ENCODE data around the gene JUND. TPM values are rescaled to one million over a fixed set of nuclear protein-coding genes. Genes with fewer than 3 reads are reported as not detected.

JUND gene
- total RNA-seq, 2 experiments from 2014 or later = 527 to 530 TPM

DNA sequence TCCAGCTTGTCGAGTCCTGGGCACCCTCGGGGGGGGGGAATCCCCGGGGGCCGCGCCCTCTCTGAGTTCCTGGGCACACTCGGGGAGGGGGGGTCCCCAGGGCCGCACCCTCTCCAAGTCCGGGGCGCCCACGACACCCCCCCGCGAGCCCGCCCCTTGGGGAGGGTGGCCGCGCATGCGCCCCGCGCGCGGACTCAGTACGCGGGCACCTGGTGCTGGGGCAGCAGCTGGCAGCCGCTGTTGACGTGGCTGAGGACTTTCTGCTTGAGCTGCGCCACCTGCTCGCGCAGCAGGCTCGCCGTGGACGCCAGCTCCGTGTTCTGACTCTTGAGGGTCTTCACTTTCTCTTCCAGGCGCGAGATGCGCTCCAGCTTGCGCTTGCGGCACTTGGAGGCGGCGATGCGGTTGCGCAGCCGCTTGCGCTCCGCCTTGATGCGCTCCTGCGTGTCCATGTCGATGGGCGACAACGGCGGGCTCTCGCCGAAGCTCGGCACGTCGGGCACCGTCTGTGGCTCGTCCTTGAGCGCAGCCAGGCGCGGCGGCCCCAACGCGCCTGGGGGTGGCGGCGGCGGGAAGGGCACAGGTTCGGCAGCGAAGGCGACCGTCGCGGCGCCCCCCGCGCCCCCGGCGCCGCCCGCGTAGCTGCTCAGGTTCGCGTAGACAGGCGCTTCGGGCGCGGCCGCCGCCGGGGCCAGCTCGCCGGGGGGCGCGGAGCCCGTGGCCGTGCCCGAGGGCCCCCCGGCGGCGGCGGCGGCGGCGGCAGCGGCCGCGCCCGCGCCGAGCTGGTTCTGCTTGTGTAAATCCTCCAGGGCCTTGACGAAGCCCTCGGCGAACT lies 958 bp downstream of the JUND start:
- no peaks in the 10 kb centered on the region for H3K27me3 Mint-ChIP-seq
- H3K4me1 Mint-ChIP-seq (ENCODE audit: low read depth) = peaks cover 37% of the 10 kb centered on the region
- H3K27ac Mint-ChIP-seq = peak overlapping the region; percentile 94
- CTCF ChIA-PET = interaction anchor here (0.7 to 6.2 kb wide), 24 partner anchors 9 to 183 kb away, joined by 3 to 330 read pairs (median 9); partner anchors contain the start of genes LSM4, MAST3, RAB3A and SSBP4
- H3K36me3 Mint-ChIP-seq (ENCODE audit: low read depth) = peaks cover 37% of the 10 kb centered on the region
- POLR2A ChIA-PET = interaction anchor here (0.9 to 9.0 kb wide), 29 partner anchors 9 to 415 kb away, joined by 3 to 592 read pairs (median 6); partner anchors contain the start of genes KXD1, LRRC25, LSM4 and PGPEP1
- TF ChIP-seq, protein P1, sequence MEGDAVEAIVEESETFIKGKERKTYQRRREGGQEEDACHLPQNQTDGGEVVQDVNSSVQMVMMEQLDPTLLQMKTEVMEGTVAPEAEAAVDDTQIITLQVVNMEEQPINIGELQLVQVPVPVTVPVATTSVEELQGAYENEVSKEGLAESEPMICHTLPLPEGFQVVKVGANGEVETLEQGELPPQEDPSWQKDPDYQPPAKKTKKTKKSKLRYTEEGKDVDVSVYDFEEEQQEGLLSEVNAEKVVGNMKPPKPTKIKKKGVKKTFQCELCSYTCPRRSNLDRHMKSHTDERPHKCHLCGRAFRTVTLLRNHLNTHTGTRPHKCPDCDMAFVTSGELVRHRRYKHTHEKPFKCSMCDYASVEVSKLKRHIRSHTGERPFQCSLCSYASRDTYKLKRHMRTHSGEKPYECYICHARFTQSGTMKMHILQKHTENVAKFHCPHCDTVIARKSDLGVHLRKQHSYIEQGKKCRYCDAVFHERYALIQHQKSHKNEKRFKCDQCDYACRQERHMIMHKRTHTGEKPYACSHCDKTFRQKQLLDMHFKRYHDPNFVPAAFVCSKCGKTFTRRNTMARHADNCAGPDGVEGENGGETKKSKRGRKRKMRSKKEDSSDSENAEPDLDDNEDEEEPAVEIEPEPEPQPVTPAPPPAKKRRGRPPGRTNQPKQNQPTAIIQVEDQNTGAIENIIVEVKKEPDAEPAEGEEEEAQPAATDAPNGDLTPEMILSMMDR (IDR thresholded peaks at IDR 0.05) = no peak
- DNase-seq (peak; percentile 73), ATAC-seq (no peak)
- H3K9me3 Mint-ChIP-seq = peaks cover 3% of the 10 kb centered on the region
- intact Hi-C loops (cut with micrococcal nuclease) = no loop called here
- H3K4me3 Mint-ChIP-seq = peak overlapping the region; percentile 92

- no peaks in the 10 kb centered on the region for H3K27me3 Mint-ChIP-seq
- intact Hi-C loops (cut with micrococcal nuclease) = loop anchor here (1.0 to 2.0 kb wide), 2 partner anchors 25 to 44 kb away; partner anchors contain the start of gene LSM4
Measured at GRCh38 chr19:18279516-18280246, 1.7 kb downstream of the JUND start.

DNA sequence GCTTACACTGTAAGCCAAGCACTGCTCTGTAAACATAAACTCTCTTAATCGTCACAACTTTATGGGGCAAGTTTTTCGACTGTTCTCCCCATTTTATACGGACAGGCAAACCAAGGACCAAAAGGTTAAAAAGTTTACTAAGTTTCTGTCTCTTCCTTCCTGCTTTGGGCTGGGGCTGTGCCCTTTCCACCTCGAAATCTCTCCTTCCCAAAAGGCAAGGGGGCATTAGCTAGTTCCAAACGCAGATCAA lies 2.2 kb downstream of the JUND start:
- POLR2A ChIA-PET = interaction anchor here (0.6 to 9.0 kb wide), 21 partner anchors 10 to 285 kb away, joined by 3 to 592 read pairs (median 6); partner anchors contain the start of genes LSM4, MPV17L2, PGPEP1 and RAB3A
- ATAC-seq (no peak), DNase-seq (no peak)
- peaks cover 34% of the 10 kb centered on the region for H3K36me3 Mint-ChIP-seq (ENCODE audit: low read depth)
- H3K4me3 Mint-ChIP-seq = peak overlapping the region; percentile 92
- TF ChIP-seq, protein P1 (IDR thresholded peaks at IDR 0.05) = no peak
- no peaks in the 10 kb centered on the region for H3K9me3 Mint-ChIP-seq
- H3K27ac Mint-ChIP-seq = peak overlapping the region; percentile 98
- intact Hi-C loops (cut with micrococcal nuclease) = loop anchor here (1.0 to 2.0 kb wide), 2 partner anchors 26 to 44 kb away; partner anchors contain the start of gene LSM4
- no peaks in the 10 kb centered on the region for H3K27me3 Mint-ChIP-seq
- CTCF ChIA-PET = interaction anchor here (0.6 to 6.2 kb wide), 37 partner anchors 10 to 330 kb away, joined by 3 to 330 read pairs (median 6); partner anchors contain the start of genes LSM4, MAST3, MPV17L2 and RAB3A
- H3K4me1 Mint-ChIP-seq (ENCODE audit: low read depth) = peaks cover 39% of the 10 kb centered on the region

More at GRCh38 chr19:18279516-18280246, 1.7 kb downstream of the JUND start:
- TF ChIP-seq, protein P1 (IDR thresholded peaks at IDR 0.05) = peak; percentile 90
- POLR2A ChIA-PET = interaction anchor here (0.6 to 9.0 kb wide), 26 partner anchors 8 to 286 kb away, joined by 3 to 592 read pairs (median 6); partner anchors contain the start of genes LRRC25, LSM4, PGPEP1 and RAB3A
- CTCF ChIA-PET = interaction anchor here (0.6 to 6.2 kb wide), 44 partner anchors 8 to 331 kb away, joined by 3 to 330 read pairs (median 5); partner anchors contain the start of genes LSM4, MAST3, MPV17L2 and RAB3A
- Mint-ChIP-seq H3K36me3 (ENCODE audit: low read depth) (peaks cover 34% of the 10 kb centered on the region), H3K9me3 (no peaks in the 10 kb centered on the region), H3K4me1 (ENCODE audit: low read depth) (peaks cover 37% of the 10 kb centered on the region), H3K4me3 (peak overlapping the region; percentile 92), H3K27ac (peak overlapping the region; percentile 98)
- peak; percentile 43 for ATAC-seq
- peak; percentile 91 for DNase-seq

- TF ChIP-seq, protein P1 (IDR thresholded peaks at IDR 0.05) = no peak
- POLR2A ChIA-PET = interaction anchor here (0.6 to 9.0 kb wide), 21 partner anchors 10 to 188 kb away, joined by 3 to 592 read pairs (median 6); partner anchors contain the start of genes LSM4, MPV17L2, PGPEP1 and RAB3A
- peak overlapping the region; percentile 92 for H3K4me3 Mint-ChIP-seq
- CTCF ChIA-PET = interaction anchor here (0.7 to 6.2 kb wide), 40 partner anchors 9 to 330 kb away, joined by 3 to 330 read pairs (median 6); partner anchors contain the start of genes LSM4, RAB3A and SSBP4
- intact Hi-C loops (cut with micrococcal nuclease) = loop anchor here (1.0 to 2.0 kb wide), 2 partner anchors 26 to 45 kb away; partner anchors contain the start of gene LSM4
- peak; percentile 77 for DNase-seq
- peaks cover 41% of the 10 kb centered on the region for H3K4me1 Mint-ChIP-seq (ENCODE audit: low read depth)
- H3K27ac Mint-ChIP-seq = peak overlapping the region; percentile 98
- no peaks in the 10 kb centered on the region for H3K27me3 Mint-ChIP-seq
- H3K36me3 Mint-ChIP-seq (ENCODE audit: low read depth) = peaks cover 34% of the 10 kb centered on the region
- no peak for ATAC-seq
- no peaks in the 10 kb centered on the region for H3K9me3 Mint-ChIP-seq
Measured at GRCh38 chr19:18278521-18279265, 2.7 kb downstream of the JUND start.
